C4-2B (cell line): ENCODE results near the gene PPP1R2C.

ENCODE experiments used
- H3K27ac ChIP-seq: fragments of 450-650 bp; 2 replicates; pipeline ENCODE4 v1.5.1; 2017
- ZFX ChIP-seq: fragments of 450-650 bp; IDR thresholded peaks from 2 replicates; pipeline ENCODE4 v1.6.1; 2017
- TF ChIP-seq, protein P1 (sequence below): fragments of 450-650 bp; conservative IDR thresholded peaks from 2 replicates; pipeline ENCODE4 v1.5.1; 2017; ENCODE audit warnings: mild to moderate bottlenecking

Gene PPP1R2C

GRCh38 chrX:42735250-42735649 is 42.7 kb downstream of the PPP1R2C start:
- no peak overlapping the region for H3K27ac ChIP-seq
- TF ChIP-seq ZFX: no peak
- TF ChIP-seq, protein P1, sequence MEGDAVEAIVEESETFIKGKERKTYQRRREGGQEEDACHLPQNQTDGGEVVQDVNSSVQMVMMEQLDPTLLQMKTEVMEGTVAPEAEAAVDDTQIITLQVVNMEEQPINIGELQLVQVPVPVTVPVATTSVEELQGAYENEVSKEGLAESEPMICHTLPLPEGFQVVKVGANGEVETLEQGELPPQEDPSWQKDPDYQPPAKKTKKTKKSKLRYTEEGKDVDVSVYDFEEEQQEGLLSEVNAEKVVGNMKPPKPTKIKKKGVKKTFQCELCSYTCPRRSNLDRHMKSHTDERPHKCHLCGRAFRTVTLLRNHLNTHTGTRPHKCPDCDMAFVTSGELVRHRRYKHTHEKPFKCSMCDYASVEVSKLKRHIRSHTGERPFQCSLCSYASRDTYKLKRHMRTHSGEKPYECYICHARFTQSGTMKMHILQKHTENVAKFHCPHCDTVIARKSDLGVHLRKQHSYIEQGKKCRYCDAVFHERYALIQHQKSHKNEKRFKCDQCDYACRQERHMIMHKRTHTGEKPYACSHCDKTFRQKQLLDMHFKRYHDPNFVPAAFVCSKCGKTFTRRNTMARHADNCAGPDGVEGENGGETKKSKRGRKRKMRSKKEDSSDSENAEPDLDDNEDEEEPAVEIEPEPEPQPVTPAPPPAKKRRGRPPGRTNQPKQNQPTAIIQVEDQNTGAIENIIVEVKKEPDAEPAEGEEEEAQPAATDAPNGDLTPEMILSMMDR: no peak

GRCh38 chrX:42732506-42732905 is 45.5 kb downstream of the PPP1R2C start:
- H3K27ac ChIP-seq: no peak overlapping the region
- TF ChIP-seq, protein P1: no peak
- no peak for TF ChIP-seq ZFX
